ENCODE results near the gene MAD2L1BP.

The MAD2L1BP gene

DNA sequence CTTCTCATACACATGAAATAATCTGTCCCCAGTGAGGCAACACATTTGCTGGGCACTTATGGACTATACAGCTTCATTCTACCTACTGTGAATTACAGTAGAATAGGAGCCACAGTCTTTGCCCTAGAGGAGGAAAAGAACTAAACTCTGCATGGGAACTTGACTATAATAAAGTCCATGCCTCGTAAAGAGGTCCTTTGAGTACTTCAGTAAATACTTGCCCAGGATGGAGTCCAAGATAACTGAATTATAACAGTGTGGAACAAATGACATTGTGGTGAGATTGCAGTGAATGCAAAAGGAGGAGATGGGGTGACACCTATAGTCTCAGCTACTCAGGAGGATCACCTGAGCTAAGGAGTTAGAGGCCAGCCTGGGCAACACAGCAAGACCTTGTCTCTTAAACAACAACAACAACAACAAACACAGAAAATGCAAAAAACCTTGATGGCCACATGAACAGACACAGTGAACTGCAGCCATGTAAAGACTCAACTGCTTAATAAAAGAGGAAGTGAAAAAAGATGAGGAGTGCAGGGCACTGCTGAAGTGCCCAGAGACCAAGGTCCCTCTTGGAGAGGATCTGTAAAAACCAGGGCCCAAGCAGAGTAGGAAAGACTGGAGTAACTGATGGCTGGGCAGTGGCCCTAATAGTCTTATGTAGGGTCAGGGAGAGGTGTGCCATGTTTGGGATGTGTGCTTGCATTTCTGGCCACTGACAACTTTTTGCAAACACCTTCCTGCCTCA lies 48.2 kb downstream of the MAD2L1BP start:
- no peak for DNase-seq

DNA sequence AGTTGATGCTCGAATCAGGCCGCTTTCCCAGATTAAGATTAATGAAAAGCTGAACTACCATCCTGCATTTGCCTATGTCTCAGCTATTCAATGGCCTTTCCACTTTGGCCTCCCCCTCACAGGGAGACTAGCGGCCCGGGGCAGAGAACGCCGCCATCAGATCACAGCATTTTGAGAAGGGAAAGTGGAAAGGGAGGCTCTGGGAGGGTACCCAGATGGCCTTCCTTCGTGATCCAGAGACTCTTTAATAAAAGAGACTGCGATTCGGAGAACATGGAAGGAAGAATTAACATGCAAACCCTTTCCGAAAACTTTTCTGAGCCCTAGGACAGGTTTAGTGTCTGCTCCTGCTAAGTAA lies 51.4 kb downstream of the MAD2L1BP start:
- DNase-seq, result no peak

DNA sequence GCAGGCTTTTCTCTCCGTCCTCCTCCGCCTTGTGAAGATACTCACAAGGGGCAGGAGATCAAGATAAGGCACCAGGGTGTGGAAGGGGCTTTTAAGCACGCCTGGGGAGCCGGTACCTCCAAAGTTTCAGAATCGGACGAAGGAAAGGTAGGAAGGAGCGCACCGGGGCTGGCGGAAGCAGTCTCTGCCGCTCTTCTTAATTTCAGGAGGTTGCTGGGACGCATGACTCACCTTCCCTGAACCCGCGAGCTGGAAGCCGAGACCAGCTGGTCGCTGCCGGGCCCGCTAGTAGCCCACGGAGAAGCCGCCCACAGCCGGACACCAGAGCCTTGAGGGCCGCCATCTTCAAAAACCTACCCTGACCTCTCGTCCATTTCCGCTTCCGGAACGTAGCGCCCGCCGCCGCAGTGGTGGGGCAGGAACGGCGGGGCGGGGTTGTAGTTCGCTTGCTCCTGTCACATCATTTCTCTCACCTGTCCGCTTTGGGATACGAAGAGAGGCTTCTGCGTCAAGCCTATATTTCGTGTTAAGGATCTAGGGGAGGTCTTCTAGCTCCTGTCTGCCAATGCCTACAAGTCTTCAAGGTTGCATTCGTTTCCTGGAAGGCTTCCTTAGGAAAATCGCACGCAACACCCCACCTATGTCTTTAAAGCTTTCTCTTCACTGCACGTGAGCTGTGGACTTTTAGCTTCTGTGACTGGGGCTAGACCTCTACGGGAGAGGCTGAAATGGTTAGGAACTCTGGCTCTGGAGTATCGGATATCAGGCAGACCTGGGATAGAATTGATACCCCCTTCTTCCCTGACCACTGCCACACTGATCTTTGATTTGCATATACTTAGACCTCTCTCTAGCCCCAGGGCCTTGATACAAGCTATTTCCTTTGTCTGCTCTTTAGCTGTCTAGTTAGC lies 52.1 kb downstream of the MAD2L1BP start, which contains the start of gene MRPS18A:
Gene MRPS18A, minus strand, starts transcription at position 355 of the 911 bp plus-strand sequence. Its CDS starts 12 bp downstream, at position 343.
- DNase-seq, result peak; percentile 72 to 84

DNA sequence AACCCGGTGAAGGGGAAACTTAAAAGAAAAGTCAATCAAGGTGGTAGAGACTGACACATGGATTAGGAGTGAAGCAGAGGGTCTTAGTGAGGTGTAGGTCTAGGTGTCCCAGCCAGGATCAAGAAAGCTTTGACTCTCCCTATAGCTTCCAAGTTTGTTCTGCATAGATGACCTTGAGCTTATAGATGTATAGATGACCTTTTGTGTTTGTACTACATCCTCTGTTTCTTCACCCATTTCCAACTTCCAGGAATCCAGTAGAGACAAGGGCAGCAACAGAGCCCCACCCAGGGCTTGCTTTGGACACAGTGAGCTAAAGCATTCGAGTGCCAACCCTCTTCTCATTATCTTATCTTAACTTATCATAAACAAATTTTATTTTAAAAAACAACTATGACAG lies 53.8 kb downstream of the MAD2L1BP start:
- DNase-seq, result no peak

Measured in NCI-H2081 (cell line).